ENCODE measurements around the gene RNASEL.

The RNASEL gene

DNA sequence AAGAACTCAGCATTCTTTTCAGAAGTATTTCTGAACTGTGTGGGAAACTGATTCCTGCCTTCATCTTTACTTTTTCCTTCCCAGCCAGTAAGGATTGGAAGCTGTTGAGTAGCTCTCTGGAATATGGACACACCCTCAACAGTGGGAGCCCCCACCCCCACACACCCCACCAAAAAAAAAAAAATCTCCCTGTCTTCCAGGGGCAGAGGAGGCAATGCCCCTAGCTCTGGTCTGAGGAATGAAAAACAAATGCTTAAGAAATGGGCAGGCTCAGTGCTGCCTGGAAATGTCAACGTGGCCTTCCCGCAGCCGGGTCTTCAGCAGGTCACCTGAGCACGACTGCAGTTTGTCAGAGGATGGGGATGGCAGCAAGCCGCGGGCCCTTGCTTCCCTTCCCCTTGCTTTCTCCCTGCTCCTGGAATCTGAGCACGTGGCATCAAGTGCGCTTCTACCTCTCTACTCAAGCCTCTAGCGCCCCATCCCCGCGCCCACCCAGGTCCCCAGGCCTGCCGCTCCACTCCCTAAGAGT lies 14.7 kb upstream of the RNASEL start:
- TF ChIP-seq, protein P1, sequence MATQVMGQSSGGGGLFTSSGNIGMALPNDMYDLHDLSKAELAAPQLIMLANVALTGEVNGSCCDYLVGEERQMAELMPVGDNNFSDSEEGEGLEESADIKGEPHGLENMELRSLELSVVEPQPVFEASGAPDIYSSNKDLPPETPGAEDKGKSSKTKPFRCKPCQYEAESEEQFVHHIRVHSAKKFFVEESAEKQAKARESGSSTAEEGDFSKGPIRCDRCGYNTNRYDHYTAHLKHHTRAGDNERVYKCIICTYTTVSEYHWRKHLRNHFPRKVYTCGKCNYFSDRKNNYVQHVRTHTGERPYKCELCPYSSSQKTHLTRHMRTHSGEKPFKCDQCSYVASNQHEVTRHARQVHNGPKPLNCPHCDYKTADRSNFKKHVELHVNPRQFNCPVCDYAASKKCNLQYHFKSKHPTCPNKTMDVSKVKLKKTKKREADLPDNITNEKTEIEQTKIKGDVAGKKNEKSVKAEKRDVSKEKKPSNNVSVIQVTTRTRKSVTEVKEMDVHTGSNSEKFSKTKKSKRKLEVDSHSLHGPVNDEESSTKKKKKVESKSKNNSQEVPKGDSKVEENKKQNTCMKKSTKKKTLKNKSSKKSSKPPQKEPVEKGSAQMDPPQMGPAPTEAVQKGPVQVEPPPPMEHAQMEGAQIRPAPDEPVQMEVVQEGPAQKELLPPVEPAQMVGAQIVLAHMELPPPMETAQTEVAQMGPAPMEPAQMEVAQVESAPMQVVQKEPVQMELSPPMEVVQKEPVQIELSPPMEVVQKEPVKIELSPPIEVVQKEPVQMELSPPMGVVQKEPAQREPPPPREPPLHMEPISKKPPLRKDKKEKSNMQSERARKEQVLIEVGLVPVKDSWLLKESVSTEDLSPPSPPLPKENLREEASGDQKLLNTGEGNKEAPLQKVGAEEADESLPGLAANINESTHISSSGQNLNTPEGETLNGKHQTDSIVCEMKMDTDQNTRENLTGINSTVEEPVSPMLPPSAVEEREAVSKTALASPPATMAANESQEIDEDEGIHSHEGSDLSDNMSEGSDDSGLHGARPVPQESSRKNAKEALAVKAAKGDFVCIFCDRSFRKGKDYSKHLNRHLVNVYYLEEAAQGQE (IDR thresholded peaks at IDR 0.05; ENCODE audit: insufficient read depth in 1 of 2, low read depth in 2 of 2, low read length in 2 of 2), result no peak
- TF ChIP-seq POLR2AphosphoS5 (IDR thresholded peaks at IDR 0.05; ENCODE audit: low read depth, low read length) (no peak), TAF1 (IDR thresholded peaks at IDR 0.05; ENCODE audit: borderline replicate concordance, insufficient read depth, low read length) (no peak), FOXP2 (optimal IDR thresholded peaks at IDR 0.05; ENCODE audit: borderline replicate concordance, extremely low read depth, extremely low read length, insufficient read depth) (no peak), SIN3A (IDR thresholded peaks at IDR 0.05; ENCODE audit: borderline replicate concordance, insufficient read depth, low read length) (no peak)

DNA sequence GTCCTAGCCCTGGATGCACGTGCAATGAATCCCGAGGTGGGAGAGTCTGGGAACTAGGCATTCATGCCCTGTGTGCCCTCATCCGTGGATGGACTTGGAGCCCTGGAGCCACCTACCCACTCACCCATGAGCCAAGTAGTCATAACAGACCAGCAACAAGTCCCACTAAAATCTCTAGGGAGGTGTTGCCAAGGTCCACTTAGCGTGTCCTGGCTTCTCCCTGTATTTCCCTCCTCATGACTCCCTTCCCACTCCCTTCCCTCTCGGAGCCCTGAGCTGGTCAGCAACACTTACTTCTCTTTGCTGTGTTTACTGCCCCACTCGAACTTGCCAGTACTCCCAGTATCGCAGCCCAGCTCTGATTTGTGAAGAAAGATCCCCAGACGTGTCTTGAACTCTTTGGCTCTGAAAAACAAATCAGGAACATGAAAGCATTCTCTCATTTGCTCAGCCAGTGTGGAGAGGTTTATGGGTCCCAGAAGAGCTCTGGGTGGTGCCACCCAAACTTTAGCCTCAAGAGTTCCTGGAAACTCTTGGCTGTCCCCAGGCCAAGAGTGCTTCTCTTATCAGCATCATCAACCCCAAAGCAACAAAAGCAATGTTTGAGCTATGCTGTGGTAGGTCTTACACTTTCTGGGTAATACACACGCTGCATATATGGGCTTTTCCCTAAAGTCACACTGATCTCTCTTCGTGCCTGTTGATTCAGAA lies 14.0 kb upstream of the RNASEL start:
- TF ChIP-seq SIN3A (IDR thresholded peaks at IDR 0.05; ENCODE audit: borderline replicate concordance, insufficient read depth, low read length), result no peak

DNA sequence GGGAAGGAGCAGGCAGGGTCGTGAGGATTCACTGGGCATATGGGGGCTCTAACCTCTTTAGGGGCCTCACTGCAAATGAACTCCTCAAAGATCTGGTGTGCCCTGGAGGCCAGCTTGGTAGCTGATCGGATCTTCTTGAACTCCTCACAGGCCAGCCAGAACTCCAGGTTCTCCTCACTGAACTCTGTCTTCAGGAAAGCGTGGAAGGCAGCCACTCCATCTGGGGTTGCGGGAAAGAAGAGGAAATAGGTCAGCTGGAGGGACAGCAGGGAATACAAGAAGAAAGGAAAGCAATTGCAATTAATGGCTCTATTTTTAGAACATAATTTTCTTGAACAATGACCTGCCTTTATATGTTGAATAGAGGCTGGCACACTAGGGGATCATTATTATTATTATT lies 12.9 kb upstream of the RNASEL start:
- TF ChIP-seq, protein P1 (IDR thresholded peaks at IDR 0.05; ENCODE audit: insufficient read depth in 1 of 2, low read depth in 2 of 2, low read length in 2 of 2), result no peak
- TF ChIP-seq FOXP2 (optimal IDR thresholded peaks at IDR 0.05; ENCODE audit: borderline replicate concordance, extremely low read depth, extremely low read length, insufficient read depth) (no peak), SIN3A (IDR thresholded peaks at IDR 0.05; ENCODE audit: borderline replicate concordance, insufficient read depth, low read length) (no peak), POLR2AphosphoS5 (IDR thresholded peaks at IDR 0.05; ENCODE audit: low read depth, low read length) (no peak), TAF1 (IDR thresholded peaks at IDR 0.05; ENCODE audit: borderline replicate concordance, insufficient read depth, low read length) (no peak)

DNA sequence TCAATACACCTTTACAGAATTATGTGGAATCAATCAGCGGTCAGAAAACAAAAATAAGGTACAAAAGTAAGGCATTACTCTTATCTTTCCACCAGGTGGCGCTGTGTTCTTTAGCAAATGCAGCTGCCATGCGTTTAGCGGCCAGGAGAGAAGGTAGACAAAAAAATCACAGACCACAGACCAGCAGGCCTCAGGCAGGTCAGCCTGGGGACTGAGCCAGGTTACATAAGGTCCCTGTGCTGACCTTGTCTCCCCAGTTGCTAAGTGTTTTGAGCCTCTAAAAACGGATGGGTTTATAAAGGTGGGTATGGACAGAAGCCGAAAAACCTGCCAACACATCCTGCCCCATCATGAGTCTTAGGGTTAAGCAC lies 12.3 kb upstream of the RNASEL start:
- TF ChIP-seq, protein P1 (IDR thresholded peaks at IDR 0.05; ENCODE audit: insufficient read depth in 1 of 2, low read depth in 2 of 2, low read length in 2 of 2), result no peak
- TF ChIP-seq FOXP2 (optimal IDR thresholded peaks at IDR 0.05; ENCODE audit: borderline replicate concordance, extremely low read depth, extremely low read length, insufficient read depth), result no peak
- TF ChIP-seq SIN3A (IDR thresholded peaks at IDR 0.05; ENCODE audit: borderline replicate concordance, insufficient read depth, low read length), result no peak
- TF ChIP-seq POLR2AphosphoS5 (IDR thresholded peaks at IDR 0.05; ENCODE audit: low read depth, low read length), result no peak
- TF ChIP-seq TAF1 (IDR thresholded peaks at IDR 0.05; ENCODE audit: borderline replicate concordance, insufficient read depth, low read length), result no peak

DNA sequence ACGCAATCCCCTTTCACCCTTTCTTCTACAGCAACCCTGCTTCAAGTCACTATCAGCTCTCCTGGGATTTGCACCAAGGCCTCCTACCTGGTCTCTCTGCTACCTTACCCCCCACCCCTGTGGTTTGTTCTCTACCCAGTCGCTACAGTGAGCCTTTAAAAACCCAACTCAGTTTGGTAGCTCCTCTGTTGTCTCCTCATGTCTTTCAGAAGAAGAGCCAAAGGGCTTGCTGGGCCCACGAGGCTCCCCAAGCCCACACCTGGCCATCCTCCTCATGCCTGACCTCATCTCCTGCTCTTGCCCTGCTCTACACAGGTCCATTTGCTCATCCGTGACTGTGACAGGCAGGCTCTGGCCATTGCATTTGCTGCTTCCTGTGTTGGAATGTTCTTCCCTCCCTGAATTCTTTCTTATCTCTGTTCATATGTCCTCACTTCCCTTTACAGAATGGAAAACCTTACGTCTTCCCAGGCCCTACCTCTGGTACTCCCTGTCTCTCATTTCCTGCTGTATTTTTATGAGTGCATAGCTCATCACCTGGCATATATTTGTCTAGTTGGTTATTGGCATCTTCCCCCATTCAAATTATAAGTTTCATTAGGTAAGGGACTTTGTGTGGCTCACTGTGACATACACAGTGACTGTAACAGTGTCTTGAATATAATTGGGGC lies 11.8 kb upstream of the RNASEL start:
- TF ChIP-seq SIN3A (IDR thresholded peaks at IDR 0.05; ENCODE audit: borderline replicate concordance, insufficient read depth, low read length) (no peak), TAF1 (IDR thresholded peaks at IDR 0.05; ENCODE audit: borderline replicate concordance, insufficient read depth, low read length) (no peak), POLR2AphosphoS5 (IDR thresholded peaks at IDR 0.05; ENCODE audit: low read depth, low read length) (no peak), FOXP2 (optimal IDR thresholded peaks at IDR 0.05; ENCODE audit: borderline replicate concordance, extremely low read depth, extremely low read length, insufficient read depth) (no peak)
- TF ChIP-seq, protein P1 (IDR thresholded peaks at IDR 0.05; ENCODE audit: insufficient read depth in 1 of 2, low read depth in 2 of 2, low read length in 2 of 2), result no peak
